ENCODE data around the gene DMD.
"Not testable (repeated sequence)": the region's sequence is repeated elsewhere in the genome, so short reads cannot be mapped to it uniquely, and the experiment has no call there.

DMD gene

DNA sequence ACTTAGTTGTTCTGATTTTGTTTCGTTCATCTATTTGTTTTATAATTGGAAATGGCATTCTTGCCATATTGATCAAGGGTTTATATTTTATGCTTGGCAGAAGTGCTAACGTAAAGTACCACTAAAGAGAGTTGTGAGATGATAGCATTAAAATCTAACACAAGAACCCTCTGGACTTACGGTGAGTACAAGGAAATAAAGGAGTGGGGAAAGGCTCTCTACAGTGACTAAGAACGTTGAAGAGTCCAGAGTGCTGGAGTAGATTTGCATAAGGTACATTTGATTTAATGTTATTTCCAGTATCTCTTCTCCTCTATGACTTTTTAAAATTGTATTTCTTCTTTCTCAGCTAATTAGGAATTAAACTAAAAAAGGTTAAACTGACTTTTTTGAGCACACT is 612.6 kb downstream of the DMD start:
- DNase-seq (ENCODE audit: low read depth), result no peak

DNA sequence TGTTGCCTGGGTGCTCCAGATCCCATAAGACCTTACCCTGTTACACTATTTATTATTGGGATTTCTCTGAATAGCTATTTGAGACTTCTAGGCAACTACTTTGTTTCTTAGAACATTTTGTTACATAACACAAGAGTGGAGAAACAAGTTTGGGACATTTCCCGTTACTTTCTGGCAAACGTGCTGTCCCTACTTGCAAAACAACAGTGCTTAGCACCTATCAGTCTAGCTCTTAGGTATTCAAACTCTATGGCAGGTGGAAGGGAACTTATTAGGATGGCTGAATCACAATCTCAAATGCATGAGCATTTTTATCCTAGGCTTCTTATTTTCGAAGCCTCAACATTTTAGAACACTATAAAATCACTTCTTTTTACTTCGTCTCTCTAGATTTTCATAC is 613.6 kb downstream of the DMD start:
- no peak for DNase-seq (ENCODE audit: low read depth)

DNA sequence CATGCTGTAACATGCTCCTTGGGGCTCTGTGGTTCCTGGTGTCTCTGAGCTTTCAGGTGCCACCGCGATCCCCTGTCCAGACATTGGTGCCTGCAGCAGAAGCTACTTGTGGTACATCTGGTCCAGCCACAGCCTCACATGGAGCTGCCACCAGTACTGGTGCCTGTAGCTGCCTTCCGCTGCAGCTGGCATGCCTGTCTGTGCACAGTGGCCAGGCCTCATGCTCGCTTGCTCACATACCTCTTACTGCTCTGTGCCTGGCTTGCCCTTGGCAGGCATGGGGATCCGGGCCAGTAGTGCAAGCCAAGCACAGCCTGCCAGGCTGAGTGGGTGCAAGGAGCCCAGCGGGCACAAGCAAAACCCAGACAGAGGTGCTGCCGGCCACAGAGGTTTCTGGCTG is 618.6 kb downstream of the DMD start:
- no peak for DNase-seq (ENCODE audit: low read depth)

DNA sequence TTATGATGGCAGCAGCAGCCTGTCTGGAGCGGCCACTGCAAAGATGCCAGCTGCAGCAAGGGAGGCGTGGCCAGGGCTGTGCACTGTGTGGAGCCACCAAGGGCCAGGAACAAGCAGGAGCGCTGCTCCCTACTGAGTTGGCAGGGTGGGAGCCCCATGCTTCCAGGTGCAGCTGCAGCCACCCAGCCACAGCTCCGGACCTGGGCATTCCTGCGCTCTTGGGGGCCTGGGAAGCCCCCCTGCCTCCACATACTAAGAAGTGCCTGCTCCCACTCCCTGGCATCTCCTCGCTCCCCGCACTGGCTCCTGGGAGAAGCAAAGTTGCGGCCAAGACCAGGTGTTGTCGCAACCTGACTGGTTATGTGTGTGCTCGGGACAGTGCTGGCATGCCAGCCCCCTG is 619.8 kb downstream of the DMD start:
- DNase-seq (ENCODE audit: low read depth), result no peak

DNA sequence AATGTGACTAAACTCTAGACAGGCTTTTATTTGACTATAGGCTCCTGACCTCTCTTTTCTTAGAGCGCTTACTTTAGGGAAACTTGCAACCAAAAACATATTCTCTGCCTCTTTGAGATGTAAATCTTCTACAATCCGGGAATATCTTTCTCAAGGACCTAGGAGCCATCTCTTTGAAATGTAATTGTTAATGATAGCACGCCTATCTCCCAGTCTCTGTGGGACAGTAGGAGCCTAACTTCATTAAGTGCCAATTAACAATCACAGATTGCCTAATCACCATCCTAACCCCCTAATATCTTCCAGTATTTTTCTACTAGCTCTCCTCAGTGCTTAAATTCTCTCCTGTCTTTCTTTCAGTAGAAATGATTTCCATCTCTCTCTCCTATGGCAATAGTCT is 628.6 kb downstream of the DMD start:
- no peak for DNase-seq (ENCODE audit: low read depth)

DNA sequence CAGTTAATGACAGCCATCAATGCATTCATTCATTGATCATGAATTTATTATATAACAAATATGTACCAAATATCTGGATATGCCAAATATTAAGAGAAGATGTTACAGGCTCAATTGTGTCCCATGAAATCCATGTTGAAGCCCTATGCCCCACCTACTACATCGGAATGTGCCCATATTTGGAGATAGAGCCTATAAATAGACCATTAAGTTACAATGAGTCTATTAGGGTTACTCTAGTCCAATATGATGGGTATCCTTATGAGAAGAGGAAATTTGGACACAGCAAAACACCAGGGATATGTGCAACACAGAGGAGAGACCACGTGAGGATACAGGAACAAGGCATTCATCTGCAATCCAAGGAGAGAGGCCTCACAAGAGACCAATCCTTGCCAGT is 634.5 kb downstream of the DMD start:
- no peak for DNase-seq (ENCODE audit: low read depth)

DNA sequence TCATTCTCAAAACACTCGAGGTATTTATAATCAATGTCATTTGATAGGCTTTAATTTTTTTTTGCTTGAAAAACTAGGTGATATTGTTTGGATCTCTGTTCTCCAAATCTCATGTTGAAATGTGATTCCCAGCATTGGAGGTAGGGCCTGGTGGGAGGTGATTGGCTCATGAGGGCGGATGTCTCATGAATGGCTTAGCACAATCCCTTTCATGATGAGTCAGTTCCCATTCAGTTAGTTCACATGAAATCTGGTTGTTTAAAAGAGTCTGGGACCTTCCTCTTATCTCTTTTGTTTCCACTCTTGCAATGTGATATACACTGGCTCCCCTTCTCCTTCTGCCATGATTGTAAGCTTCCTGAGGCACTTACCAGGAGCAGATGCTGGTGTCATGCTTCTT is 638.7 kb downstream of the DMD start:
- no peak for DNase-seq (ENCODE audit: low read depth)

DNA sequence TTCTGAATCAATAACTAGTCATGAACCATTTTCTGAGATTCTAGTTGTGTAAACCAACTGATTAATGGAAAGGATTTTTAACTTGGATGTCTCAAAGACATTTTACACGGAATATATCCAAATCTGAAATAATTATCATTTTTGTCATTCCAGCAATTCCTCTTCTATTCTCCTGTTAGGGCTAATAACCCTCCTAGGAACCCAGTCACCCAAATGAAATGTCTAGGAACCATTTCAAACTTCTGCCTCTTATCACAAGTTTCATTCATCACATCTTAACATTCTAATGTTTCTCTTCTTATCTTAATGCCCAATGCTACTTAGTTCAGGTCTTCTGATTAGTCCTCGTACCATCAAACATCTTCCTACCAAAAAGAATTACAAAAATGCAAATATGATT is 639.8 kb downstream of the DMD start:
- no peak for DNase-seq (ENCODE audit: low read depth)

DNA sequence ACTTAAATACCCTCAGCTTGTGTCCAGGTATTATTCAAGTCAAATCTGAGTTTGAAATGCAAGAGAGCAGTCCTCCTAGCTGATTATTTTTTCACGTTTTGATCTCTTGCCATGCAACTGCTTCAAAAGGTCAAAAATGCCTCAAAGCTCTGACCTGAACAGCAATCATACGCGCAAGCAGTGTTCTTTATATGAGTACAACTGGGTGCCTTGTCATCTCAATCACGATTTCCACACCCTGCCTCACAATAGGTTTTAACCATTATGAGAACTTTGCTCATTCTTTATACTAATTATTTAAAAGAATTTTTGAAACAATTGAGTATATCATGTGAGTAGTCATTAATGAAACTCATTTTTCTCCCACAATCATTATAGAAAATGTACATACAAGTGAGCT is 649.1 kb downstream of the DMD start:
- DNase-seq (ENCODE audit: low read depth), result no peak

DNA sequence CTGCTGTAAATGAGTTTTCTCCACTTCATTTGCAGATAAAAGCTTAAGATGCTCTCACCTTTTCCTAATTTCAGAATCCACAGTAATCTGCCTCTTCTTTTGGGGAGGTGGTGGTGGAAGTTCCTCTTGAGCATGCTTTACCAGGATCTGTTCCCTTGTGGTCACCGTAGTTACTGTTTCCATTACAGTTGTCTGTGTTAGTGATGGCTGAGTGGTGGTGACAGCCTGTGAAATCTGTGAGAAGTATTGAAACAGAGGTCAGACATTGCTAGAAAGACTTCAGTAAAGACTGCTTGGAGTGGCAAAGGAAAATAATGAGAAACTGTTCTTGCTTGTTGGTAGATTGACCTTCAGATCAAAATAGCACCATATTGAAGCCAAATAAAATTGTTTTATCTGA is 666.2 kb downstream of the DMD start:
- DNase-seq (ENCODE audit: low read depth), result no peak

DNA sequence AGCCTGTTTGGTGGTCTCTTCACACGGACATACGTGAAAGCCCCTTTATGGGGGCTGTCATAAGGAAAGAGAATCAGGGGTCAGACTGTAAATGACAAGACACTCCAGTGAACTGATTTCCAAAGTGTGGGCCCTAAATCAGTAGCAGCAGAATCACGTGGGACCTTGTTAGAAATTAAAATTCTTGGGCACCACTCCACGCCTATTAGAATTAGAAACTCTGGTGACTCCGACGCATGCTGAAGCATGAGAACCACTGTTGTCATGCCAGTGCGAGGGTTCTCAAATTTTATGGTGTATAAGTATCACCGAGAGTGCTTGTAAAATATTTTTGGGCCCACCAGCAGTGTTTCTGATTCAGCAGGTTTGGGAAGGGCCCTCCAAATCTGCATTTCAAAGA is 672.8 kb downstream of the DMD start:
- no peak for DNase-seq (ENCODE audit: low read depth)

DNA sequence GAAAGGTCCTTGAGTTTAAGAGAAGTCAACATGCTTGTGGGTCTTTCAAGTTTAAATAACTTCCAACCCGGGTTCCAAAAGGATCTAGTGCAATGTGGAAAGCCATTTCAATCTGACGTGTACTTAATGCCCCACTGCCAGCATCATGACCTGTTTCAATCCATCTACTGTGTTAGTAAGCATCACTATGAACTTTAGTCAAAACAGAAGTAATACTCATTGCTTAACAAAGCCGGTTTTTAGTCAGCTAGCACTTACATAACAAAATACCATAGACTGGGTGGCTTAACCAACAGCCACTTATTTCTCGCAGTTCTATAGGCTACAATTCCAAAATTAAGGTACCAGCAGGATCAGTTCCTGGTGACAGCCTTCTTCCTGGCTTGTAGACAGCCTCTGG is 677.5 kb downstream of the DMD start:
- no peak for DNase-seq (ENCODE audit: low read depth)

DNA sequence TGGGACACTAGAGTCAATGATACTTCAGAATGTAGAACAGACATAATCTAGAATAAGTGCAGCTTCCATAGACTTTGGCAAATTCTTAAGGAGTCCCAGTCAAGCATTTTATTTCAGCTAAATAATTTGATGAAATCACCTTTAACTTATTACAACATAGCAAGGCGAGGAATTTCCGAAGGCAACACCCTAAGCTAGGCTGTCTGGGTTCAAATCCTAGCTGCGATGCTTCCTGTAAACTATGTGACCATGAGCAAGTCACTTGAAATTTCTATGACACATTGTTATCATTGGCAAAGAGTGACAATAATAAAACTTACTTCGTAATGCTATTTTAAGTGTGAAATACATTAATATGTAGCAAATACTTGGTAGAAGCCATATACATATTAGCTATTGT is 679.1 kb downstream of the DMD start:
- no peak for DNase-seq (ENCODE audit: low read depth)

DNA sequence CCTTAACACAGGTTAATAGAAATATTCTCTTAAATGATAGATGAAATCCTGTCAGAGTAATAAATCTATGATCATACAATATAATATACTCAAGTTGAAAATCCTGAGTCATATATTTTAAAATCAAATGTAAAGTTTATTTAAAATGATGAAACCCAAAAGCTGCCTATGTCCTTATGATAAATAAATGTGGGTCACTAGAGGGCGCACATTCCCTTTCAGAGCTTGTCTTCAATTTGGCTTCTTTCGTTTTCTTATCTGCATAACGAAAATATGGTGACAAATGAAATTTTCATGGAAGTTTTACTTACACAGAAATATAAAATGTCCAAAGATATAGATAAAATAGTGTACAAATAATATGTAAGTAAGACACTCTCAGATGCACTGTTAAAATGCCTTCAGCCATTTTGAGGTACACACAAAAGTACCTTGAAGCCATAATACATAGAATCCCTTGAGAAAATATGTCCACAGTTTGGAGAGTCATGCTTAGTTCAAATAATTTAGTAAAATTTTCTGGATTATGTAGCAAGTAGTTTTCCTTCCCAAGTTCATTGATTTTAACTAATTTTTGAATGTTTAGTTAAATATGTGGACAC is 680.4 kb downstream of the DMD start:
- DNase-seq (ENCODE audit: low read depth), result no peak

DNA sequence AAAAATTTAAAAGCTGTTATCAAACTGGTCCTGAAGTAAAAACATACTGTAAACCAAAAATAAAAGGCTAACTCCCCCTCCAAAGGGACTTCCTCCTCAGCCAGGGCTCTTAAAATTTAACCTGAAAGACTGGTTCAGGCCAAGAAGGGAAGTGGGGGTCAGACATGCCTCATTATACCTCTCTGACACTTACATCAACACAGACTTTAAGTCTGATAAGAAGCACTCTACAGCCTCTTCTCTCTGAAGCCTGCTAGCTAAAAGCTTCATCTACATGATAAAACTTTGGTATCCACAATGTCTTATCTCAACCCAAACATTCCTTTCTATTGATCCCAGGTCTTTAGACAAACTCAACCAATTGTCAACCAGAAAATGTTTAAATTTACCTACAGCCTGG is 682.9 kb downstream of the DMD start:
- DNase-seq (ENCODE audit: low read depth), result not testable (repeated sequence)

DNA sequence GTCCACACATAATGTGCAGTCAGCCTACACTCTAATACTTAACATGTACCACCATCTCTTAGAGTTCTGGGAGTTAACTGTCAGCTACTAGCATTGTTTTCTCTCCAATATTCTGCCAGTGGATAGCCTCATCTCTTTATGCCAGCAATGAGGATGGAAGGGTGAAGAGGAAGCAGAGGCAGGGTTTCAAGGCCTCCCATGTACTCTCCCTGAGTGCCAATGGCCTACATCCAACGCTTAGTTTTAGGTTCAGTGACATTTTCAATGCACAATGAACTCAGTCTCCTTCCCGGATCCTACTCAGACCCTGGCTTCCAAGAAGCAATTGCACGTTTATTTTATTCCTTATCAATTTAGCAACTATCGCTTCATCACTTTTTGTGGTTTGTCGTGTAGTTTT is 686.1 kb downstream of the DMD start:
- DNase-seq (ENCODE audit: low read depth), result no peak

DNA sequence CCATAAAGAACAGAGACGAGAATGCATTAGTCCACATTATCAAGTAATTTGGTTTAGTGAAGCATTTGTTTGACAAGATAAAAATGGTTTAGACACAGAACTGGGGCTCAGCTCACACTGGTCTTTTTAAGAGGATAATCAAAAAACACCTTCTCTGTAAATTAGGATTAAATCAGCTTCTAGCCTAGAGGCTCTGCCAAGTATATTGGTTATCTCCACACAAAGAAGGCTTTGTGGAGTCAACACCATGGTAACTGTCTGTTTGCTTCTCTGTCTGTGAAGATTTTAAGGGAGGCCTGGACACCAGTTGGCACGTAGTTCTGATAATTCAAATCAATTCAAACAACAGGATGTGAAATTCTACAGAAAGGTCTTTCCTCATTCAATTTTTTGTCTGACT is 687.0 kb downstream of the DMD start:
- no peak for DNase-seq (ENCODE audit: low read depth)

DNA sequence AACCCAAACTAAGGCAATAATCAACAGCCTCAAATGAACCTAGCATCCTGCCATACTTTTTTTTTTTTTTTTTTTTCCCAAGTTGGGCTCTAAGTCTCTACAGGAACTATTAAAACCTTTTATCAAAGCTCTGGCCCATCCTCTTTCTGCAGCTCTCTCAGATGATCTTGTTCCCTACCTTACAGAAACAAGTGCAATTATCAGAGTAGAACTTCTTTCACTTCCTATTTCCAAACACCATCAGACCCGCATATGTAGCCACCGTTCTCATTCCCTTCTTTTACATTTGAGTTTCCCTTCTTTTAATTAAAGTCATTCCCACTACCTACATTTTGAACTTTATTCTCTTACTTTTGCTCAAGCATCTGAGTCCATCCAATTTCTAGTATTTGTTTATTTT is 690.6 kb downstream of the DMD start:
- no peak for DNase-seq (ENCODE audit: low read depth)

DNA sequence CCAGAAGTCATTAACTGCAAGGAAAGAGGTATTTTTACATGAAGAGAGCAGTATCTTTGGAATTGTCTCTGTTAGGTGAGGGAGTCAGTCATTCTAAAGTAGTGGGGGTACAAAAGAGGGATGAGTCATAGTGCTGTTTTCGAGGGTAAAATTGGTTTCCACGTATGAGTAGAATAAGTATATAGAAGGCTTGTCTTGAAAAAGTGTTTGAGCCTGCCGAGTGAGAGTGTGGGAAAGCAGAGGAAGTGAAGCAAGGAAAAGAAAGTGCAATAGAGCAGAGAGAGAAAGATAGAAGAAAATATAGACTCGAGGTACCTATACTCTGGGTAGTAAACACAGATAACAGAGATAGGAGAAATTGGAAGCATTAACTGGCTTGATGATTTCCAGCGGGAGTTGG is 696.4 kb downstream of the DMD start:
- DNase-seq (ENCODE audit: low read depth), result no peak

DNA sequence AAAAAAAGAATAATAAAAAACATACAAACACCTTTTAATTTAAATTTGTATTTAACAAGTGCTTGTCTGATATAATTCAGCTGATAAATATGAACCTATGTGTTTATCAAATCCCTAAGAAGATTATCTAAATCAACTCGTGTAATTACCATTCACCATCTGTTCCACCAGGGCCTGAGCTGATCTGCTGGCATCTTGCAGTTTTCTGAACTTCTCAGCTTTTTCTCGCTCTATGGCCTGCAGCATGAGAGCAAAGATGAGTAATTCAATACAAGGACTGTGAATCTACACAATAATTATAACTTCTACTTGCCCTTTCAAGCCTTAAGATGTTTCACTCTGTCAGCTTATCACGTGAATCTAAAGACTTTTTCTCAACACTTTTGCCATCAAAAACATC is 709.7 kb downstream of the DMD start:
- no peak for DNase-seq (ENCODE audit: low read depth)

DNA sequence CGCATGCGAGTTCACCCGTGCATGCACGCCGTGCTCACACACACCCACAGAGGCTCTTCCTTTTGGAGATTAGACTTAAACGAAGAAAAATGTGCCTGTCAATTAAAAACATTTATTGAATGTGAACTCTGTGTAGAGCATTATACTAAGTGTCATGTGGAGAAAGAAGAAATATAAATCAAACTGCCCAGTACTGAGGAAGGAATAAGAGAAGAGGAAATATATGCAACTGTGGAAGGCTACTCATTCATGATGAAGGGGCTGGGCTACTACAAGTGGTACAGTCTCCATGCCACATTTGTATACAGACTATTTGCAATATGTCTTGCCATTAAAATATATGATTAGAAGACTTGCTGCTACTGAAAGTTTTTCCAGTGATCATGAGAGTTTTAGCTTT is 714.7 kb downstream of the DMD start:
- DNase-seq (ENCODE audit: low read depth), result no peak

DNA sequence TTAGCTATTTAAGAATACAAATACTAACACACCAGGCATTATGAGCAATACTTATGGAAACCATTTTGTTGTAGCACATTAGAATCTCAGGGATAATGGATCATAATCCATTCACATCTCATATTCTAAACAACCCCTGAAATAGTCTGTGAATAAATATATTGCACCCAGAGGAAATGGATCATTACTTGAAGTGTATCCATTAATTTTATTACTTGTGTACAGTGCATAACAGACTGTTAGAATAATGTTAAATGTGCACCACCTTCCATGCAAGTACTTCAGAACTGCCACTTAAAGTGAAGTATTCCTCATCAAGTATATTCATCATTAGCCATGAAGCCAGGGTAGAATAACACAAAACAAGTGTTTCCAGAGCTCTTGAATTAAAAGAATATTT is 715.5 kb downstream of the DMD start:
- DNase-seq (ENCODE audit: low read depth), result no peak

DNA sequence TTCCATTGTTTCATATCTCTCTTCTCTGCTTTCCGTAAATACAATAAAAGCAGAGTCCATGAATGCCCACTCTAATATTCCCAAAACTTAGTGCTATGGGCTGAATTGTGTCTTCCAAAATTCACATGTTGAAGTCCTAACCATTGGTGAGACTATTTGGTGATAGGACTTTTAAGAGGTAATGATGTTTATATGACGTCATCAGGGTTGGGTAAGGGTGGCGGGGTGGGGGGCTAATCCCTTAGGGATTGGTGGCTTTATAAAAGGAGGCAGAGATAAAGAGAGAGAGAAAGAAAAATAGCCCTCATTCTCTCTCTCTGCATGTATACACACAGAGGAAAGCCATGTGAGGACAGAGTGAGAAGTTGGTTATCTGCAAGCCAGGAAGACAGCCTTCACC is 722.2 kb downstream of the DMD start:
- no peak for DNase-seq (ENCODE audit: low read depth)

DNA sequence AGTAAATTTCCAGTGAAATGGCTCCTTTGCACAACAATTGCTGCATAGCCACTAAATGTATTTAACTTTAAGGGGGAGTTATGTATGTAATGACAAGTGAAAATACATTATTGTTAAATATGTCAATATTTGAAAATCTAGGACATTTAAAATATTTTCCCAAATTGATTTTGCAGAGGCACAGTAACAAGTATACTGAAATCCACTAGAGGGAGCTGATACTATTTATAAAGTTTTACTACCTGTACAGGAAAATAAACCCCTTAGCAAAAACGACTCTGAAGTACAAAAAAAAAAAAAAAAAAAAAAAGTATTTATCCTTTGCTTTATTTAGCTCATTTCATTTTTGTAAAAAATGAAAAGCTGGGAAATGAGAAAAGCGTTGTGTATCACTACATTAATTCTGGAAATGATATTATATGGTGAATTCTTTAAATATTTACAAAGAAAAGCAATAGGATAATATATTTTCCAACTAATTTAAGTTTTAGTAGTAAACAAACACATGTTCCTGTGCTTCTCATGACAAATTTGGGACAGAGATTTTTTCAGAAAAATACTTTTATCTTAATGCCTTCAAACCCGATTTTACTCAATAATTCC is 727.7 kb downstream of the DMD start:
- DNase-seq (ENCODE audit: low read depth), result no peak

DNA sequence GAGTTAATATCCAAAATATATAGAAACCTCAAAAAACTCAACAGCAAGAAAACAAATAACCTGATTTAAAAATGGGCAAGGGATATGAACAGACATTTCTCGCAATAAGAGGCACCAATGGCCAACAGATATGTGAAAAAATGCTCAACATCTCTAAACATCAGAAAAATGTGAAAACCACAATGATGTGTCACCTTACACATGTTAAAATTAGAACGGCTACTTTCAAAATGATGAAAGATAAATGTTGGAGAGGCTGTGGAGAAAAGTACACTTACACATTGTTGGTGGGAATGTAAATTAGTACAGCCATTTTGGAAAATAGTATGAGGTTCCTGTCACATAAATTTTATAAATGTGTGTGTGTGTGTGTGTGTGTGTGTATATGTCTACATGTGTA is 731.3 kb downstream of the DMD start:
- DNase-seq (ENCODE audit: low read depth), result no peak
